ENCODE results near the gene ATE1.

DNA sequence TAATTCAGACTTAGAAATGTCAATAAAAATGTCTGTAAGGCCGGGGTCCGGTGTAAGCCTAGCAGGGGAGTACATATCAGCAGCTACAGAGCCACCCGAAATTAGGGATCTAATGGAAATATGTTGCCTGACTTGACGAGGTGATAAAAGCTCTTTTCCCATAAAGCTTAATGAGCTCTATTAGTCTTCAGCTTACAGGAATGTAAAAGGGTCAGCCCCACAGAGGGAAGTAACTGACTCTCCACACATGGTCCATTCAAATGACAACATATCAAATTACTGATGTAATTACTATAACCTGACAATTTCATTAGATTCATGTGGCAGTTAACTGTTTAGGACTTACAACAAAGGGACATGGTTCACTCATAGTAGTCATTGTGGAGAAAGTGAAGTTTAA is 62.3 kb downstream of the ATE1 start:
- TF ChIP-seq ARNT (IDR thresholded peaks at IDR 0.05), result peak; percentile 70; the same call in 1 of the 2 replicates
- no peak for TF ChIP-seq SP1 (IDR thresholded peaks at IDR 0.05)
- TF ChIP-seq BHLHE40 (IDR thresholded peaks at IDR 0.05; ENCODE audit: borderline replicate concordance), result no peak
- TF ChIP-seq FOXM1 (IDR thresholded peaks at IDR 0.05; ENCODE audit: borderline replicate concordance), result peak; percentile 80; the same call in 1 of the 2 replicates

Measured in HEK293T (cell line).